HCT116 (cell line): ENCODE data around the gene ACAP2.

Experiments used
- CTCF ChIP-seq, 3 experiments: fragments of 200-600 bp in 1 of 3; sonication (generic) in 1 of 3; IDR thresholded peaks in 2 of 3; conservative IDR thresholded peaks in 1 of 3; 2 replicates each; pipeline ENCODE4 v1.5.1; 2012 to 2017; ENCODE audit warnings: low read depth in 2 of 3, low read length in 2 of 3, antibody characterized with exemption in 1 of 3, borderline replicate concordance in 1 of 3, control low read depth in 1 of 3, mild to moderate bottlenecking in 1 of 3, mixed read lengths in 1 of 3, mixed run types in 1 of 3, moderate library complexity in 1 of 3; ENCODE audit not compliant: insufficient read depth in 1 of 3
- ELF1 ChIP-seq: IDR thresholded peaks from 2 replicates; pipeline ENCODE4 v1.6.1; 2012; ENCODE audit warnings: low read depth, borderline replicate concordance
- RAD21 ChIP-seq: IDR thresholded peaks from 2 replicates; pipeline ENCODE4 v1.6.1; 2012; ENCODE audit warnings: low read depth, mild to moderate bottlenecking
- REST ChIP-seq: IDR thresholded peaks from 2 replicates; pipeline ENCODE4 v1.6.1; 2012; ENCODE audit warnings: low read depth
- TCF7L2 ChIP-seq: IDR thresholded peaks from 2 replicates; pipeline ENCODE4 v1.7.0; 2011; ENCODE audit warnings: borderline replicate concordance, inconsistent platforms; ENCODE audit not compliant: insufficient read depth, insufficient read length; ENCODE audit errors: extremely low read depth

- no peak for TF ChIP-seq RAD21
- TF ChIP-seq CTCF (IDR thresholded peaks at IDR 0.05 in 2 of 3, conservative IDR thresholded peaks at IDR 0.05 in 1 of 3; ENCODE audit: borderline replicate concordance in 1 of 3, insufficient read depth in 1 of 3, low read depth in 2 of 3, low read length in 2 of 3) = no peak
- TF ChIP-seq REST = no peak
- TF ChIP-seq ELF1 = no peak
- no peak for TF ChIP-seq TCF7L2
These were observed 17.0 kb downstream of the ACAP2 start for GRCh38 chr3:195425849-195426248.
